H9 (cell line): ENCODE measurements around the gene HDDC2. TPM values are rescaled to one million over a fixed set of nuclear protein-coding genes. Genes with fewer than 3 reads are reported as not detected.

Experiments used
- DNase-seq: peaks from one replicate; pipeline ENCODE4 v3.0.0-alpha.2; 2017
- H2AFZ ChIP-seq: one replicate; pipeline ENCODE4 v1.6.1; 2013; ENCODE audit warnings: mild to moderate bottlenecking, low read length, control low read depth, moderate library complexity
- H2AK5ac ChIP-seq: 2 replicates; pipeline ENCODE4 v1.6.1; 2013; ENCODE audit warnings: low read length, control low read depth, mixed read lengths; ENCODE audit not compliant: insufficient read length
- H2BK120ac ChIP-seq: one replicate; pipeline ENCODE4 v1.6.1; 2013; ENCODE audit warnings: low read depth, mild to moderate bottlenecking, low read length, control low read depth, inconsistent platforms; ENCODE audit not compliant: poor library complexity, severe bottlenecking
- H2BK12ac ChIP-seq: 2 replicates; pipeline ENCODE4 v1.6.1; 2013; ENCODE audit warnings: low read length, control low read depth, mixed read lengths, low read depth; ENCODE audit not compliant: insufficient read length
- H2BK15ac ChIP-seq: 2 replicates; pipeline ENCODE4 v1.6.1; 2013; ENCODE audit warnings: low read depth, low read length, control low read depth
- H2BK20ac ChIP-seq: one replicate; pipeline ENCODE4 v1.6.1; 2013; ENCODE audit warnings: low read depth, mild to moderate bottlenecking, low read length, control low read depth, inconsistent platforms; ENCODE audit not compliant: poor library complexity, severe bottlenecking
- H2BK5ac ChIP-seq: 2 replicates; pipeline ENCODE4 v1.6.1; 2013; ENCODE audit warnings: low read length, control low read depth, mixed read lengths; ENCODE audit not compliant: insufficient read length
- H3K14ac ChIP-seq: 2 replicates; pipeline ENCODE4 v1.6.1; 2013; ENCODE audit warnings: low read length, control low read depth; ENCODE audit not compliant: insufficient read depth
- H3K18ac ChIP-seq: 2 replicates; pipeline ENCODE4 v1.6.1; 2013; ENCODE audit warnings: low read depth, mild to moderate bottlenecking, mixed read lengths, low read length, control low read depth; ENCODE audit not compliant: insufficient read length
- H3K23ac ChIP-seq: 2 replicates; pipeline ENCODE4 v1.6.1; 2013; ENCODE audit warnings: low read length, control low read depth, mixed read lengths, low read depth; ENCODE audit not compliant: insufficient read length
- H3K23me2 ChIP-seq: 2 replicates; pipeline ENCODE4 v1.6.1; 2013; ENCODE audit warnings: low read depth, mild to moderate bottlenecking, mixed read lengths, low read length, control low read depth; ENCODE audit not compliant: insufficient read length, poor library complexity, severe bottlenecking
- H3K27ac ChIP-seq: 2 replicates; pipeline ENCODE4 v1.5.1; 2013; ENCODE audit warnings: low read length, control low read depth, mixed read lengths, low read depth; ENCODE audit not compliant: insufficient read length
- H3K27me3 ChIP-seq: 2 replicates; pipeline ENCODE4 v1.6.1; 2013; ENCODE audit warnings: low read length, control low read depth, inconsistent platforms; ENCODE audit not compliant: insufficient read depth
- H3K4ac ChIP-seq: 2 replicates; pipeline ENCODE4 v1.6.1; 2013; ENCODE audit warnings: low read depth, mild to moderate bottlenecking, control low read depth, inconsistent platforms, low read length, moderate library complexity
- H3K4me1 ChIP-seq: 2 replicates; pipeline ENCODE4 v1.6.1; 2013; ENCODE audit warnings: low read length, control low read depth, inconsistent platforms; ENCODE audit not compliant: insufficient read depth
- H3K4me2 ChIP-seq: 2 replicates; pipeline ENCODE4 v1.6.1; 2013; ENCODE audit warnings: low read length, control low read depth, mixed read lengths; ENCODE audit not compliant: insufficient read length, insufficient read depth
- H3K56ac ChIP-seq: 2 replicates; pipeline ENCODE4 v1.6.1; 2013; ENCODE audit warnings: low read depth, mild to moderate bottlenecking, mixed read lengths, low read length, control low read depth; ENCODE audit not compliant: insufficient read length
- H3K79me1 ChIP-seq: 2 replicates; pipeline ENCODE4 v1.6.1; 2013; ENCODE audit warnings: low read depth, mild to moderate bottlenecking, moderate library complexity, low read length, control low read depth, inconsistent platforms; ENCODE audit not compliant: insufficient read depth, poor library complexity, severe bottlenecking
- H3K79me2 ChIP-seq: 2 replicates; pipeline ENCODE4 v1.6.1; 2013; ENCODE audit warnings: low read length, control low read depth, inconsistent platforms; ENCODE audit not compliant: insufficient read depth
- H3K9ac ChIP-seq: 2 replicates; pipeline ENCODE4 v1.6.1; 2013; ENCODE audit warnings: low read length, control low read depth, mixed read lengths; ENCODE audit not compliant: insufficient read length; ENCODE audit errors: extremely low read depth
- H3K9me3 ChIP-seq: one replicate; pipeline ENCODE4 v1.6.1; 2013; ENCODE audit warnings: low read depth, low read length, inconsistent platforms; ENCODE audit not compliant: control insufficient read depth
- H3T11ph ChIP-seq: one replicate; pipeline ENCODE4 v1.6.1; 2013; ENCODE audit warnings: mild to moderate bottlenecking, low read length, control low read depth, inconsistent platforms
- H4K20me1 ChIP-seq: one replicate; pipeline ENCODE4 v1.6.1; 2013; ENCODE audit not compliant: control insufficient read depth, insufficient read length, insufficient read depth
- H4K5ac ChIP-seq: 2 replicates; pipeline ENCODE4 v1.6.1; 2013; ENCODE audit warnings: low read depth, mild to moderate bottlenecking, mixed read lengths, low read length, control low read depth; ENCODE audit not compliant: insufficient read length
- H4K8ac ChIP-seq: replicated peaks from 2 replicates; pipeline ENCODE4 v1.6.1; 2013; ENCODE audit warnings: low read length, control low read depth, mixed read lengths, low read depth; ENCODE audit not compliant: insufficient read length
- H4K91ac ChIP-seq: 2 replicates; pipeline ENCODE4 v1.6.1; 2013; ENCODE audit warnings: low read depth, mild to moderate bottlenecking, moderate library complexity, mixed read lengths, low read length, control low read depth; ENCODE audit not compliant: insufficient read length
- H3K27ac Mint-ChIP-seq, 3 experiments: 2 replicates in 2 of 3; 3 replicates in 1 of 3; pipeline ENCODE4 v1.8.0; 2020 to 2021; ENCODE audit warnings: mixed read lengths in 3 of 3, mild to moderate bottlenecking in 1 of 3, moderate library complexity in 1 of 3
- H3K27me3 Mint-ChIP-seq: 2 replicates; pipeline ENCODE4 v1.8.0; 2021; ENCODE audit warnings: low read depth, mild to moderate bottlenecking, moderate library complexity, mixed read lengths
- H3K36me3 Mint-ChIP-seq, 3 experiments: 2 replicates in 2 of 3; 3 replicates in 1 of 3; pipeline ENCODE4 v1.8.0; 2020 to 2021; ENCODE audit warnings: low read depth in 3 of 3, mixed read lengths in 3 of 3; ENCODE audit not compliant: insufficient read depth in 1 of 3
- H3K4me1 Mint-ChIP-seq, 2 experiments: 2 replicates each; pipeline ENCODE4 v1.8.0; 2020; ENCODE audit warnings: mixed read lengths in 2 of 2
- H3K4me3 Mint-ChIP-seq, 2 experiments: 2 replicates in 1 of 2; 3 replicates in 1 of 2; pipeline ENCODE4 v1.8.0; 2020 to 2021; ENCODE audit warnings: mild to moderate bottlenecking in 2 of 2, mixed read lengths in 2 of 2, moderate library complexity in 1 of 2
- H3K9me3 Mint-ChIP-seq, 2 experiments: 2 replicates in 1 of 2; 3 replicates in 1 of 2; pipeline ENCODE4 v1.8.0; 2020; ENCODE audit warnings: mild to moderate bottlenecking in 2 of 2, mixed read lengths in 2 of 2, moderate library complexity in 1 of 2
- CTCF ChIP-seq: fragments of 200-600 bp; sonication (generic); conservative IDR thresholded peaks from 3 replicates; pipeline ENCODE4 v1.8.0; 2021; ENCODE audit warnings: antibody characterized with exemption, mild to moderate bottlenecking
- WGBS: extraction: QIAGEN DNeasy Blood & Tissue Kit; methylation state at CpG from one replicate; pipeline ENCODE4 v1.1.7; 2013; ENCODE audit warnings: missing lambda C conversion rate, low lambda C conversion rate, mixed read lengths; ENCODE audit not compliant: insufficient read length; ENCODE audit errors: extremely low coverage; 5-methylcytosine and 5-hydroxymethylcytosine counted together
- total RNA-seq: library from RNA; stranded (reverse); gene quantifications from 2 replicates; pipeline ENCODE4 v1.2.1, GENCODE V29; 2021

Gene HDDC2
- total RNA-seq, 1 experiment from 2014 or later: 77.8 TPM

- H4K91ac ChIP-seq: no peak overlapping the region
- no peak overlapping the region for H2AFZ ChIP-seq
- H2BK12ac ChIP-seq: no peak overlapping the region
- Mint-ChIP-seq H3K27ac (no peak overlapping the region), H3K27me3 (peaks cover 21% of the 10 kb centered on the region), H3K9me3 (peaks cover 0 to 4% of the 10 kb centered on the region in 2 experiments; a peak in 2 of 5 replicates), H3K4me1 (peaks cover 16% of the 10 kb centered on the region in 2 experiments), H3K36me3 (peaks cover 17 to 31% (median 25%) of the 10 kb centered on the region in 3 experiments; a peak in 6 of 7 replicates), H3K4me3 (peak overlapping the region; percentile 6 to 92; a peak in 3 of 5 replicates)
- peaks cover 11% of the 10 kb centered on the region for H3K23me2 ChIP-seq
- no peak overlapping the region for H2BK15ac ChIP-seq
- no peak overlapping the region for H4K5ac ChIP-seq
- H3T11ph ChIP-seq: no peak overlapping the region
- H3K79me1 ChIP-seq: no peaks in the 10 kb centered on the region
- no peak overlapping the region for H2BK5ac ChIP-seq
- no peak for DNase-seq
- no peaks in the 10 kb centered on the region for H3K27me3 ChIP-seq
- no peak overlapping the region for H2AK5ac ChIP-seq
- no CpG with 5 or more reads among the region's 4 CpGs for WGBS
- H3K27ac ChIP-seq: no peak overlapping the region
- H3K14ac ChIP-seq: no peak overlapping the region
- H3K4ac ChIP-seq: no peak overlapping the region
- no peak overlapping the region for H3K18ac ChIP-seq
- no peaks in the 10 kb centered on the region for H3K9me3 ChIP-seq
- TF ChIP-seq CTCF: no peak
- no peak overlapping the region for H4K8ac ChIP-seq
- H3K79me2 ChIP-seq: no peaks in the 10 kb centered on the region
- H3K4me2 ChIP-seq: no peak overlapping the region
- no peak overlapping the region for H3K23ac ChIP-seq
- no peaks in the 10 kb centered on the region for H4K20me1 ChIP-seq
- H3K56ac ChIP-seq: no peak overlapping the region
- H2BK120ac ChIP-seq: no peak overlapping the region
- H2BK20ac ChIP-seq: no peak overlapping the region
- H3K9ac ChIP-seq: no peak overlapping the region
- 0 out of 2 replicates have a peak, but pooled peaks cover 2% of the 10 kb centered on the region for H3K4me1 ChIP-seq
Observed at GRCh38 chr6:125302840-125303511, 1.2 kb upstream of the HDDC2 start.
